Measurements from ENCODE around the gene CNDP1.

GRCh38 chr18:74526488-74526887 lies 7.8 kb upstream of the CNDP1 start:
- no peak for TF ChIP-seq CTCF (IDR thresholded peaks at IDR 0.05)
- TF ChIP-seq POLR2A (IDR thresholded peaks at IDR 0.05): no peak
